ENCODE data around the gene LITAF.
A peak's percentile ranks its signal among the peaks of the same experiment; 100 is the strongest.

The LITAF gene

DNA sequence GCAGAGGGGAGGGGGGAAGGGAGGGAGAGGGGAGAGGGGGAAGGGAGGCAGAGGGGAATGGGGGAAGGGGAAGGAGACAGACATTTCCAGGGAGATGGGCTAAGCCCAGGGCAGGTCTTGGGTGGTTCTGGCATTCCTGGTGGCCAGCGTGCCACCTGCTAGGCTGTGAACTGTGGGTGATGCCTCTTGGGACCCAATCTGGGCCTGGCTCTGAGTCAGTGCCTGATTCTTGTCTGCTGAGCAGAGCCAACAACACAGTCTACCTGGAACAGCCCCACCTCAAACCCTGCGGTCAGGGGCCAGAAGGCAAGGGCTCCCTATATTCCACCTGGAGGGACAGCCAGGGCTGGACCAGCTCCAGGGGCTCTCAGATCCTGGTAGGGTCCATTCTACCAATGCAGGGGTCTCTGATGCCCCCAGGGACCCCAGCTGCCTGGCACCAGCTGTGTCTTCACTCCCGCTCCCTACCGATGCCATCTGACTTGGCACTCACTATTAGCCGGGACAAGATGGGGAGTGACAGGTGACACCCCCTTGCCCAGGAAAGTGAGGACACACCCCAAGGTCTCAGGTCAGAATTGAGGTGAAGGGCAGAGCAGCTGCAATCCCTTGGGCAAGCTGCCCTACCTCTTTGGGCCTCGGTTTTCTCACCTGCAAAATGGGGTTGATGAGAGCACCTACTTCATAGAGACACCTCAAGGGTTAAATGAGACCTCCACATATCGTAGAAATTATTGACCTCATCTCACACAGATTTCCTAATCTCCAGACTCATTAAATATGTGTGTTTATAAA lies 87.2 kb downstream of the LITAF start:
- no peak for DNase-seq (ENCODE audit: low read depth, low spot score)
- H3K4me3 ChIP-seq (ENCODE audit: low read depth, low read length), result no peak overlapping the region
- in situ Hi-C loops (cut with HindIII; ENCODE audit: low sequenced_read_pairs), result no loop called here
- TF ChIP-seq, protein P1, sequence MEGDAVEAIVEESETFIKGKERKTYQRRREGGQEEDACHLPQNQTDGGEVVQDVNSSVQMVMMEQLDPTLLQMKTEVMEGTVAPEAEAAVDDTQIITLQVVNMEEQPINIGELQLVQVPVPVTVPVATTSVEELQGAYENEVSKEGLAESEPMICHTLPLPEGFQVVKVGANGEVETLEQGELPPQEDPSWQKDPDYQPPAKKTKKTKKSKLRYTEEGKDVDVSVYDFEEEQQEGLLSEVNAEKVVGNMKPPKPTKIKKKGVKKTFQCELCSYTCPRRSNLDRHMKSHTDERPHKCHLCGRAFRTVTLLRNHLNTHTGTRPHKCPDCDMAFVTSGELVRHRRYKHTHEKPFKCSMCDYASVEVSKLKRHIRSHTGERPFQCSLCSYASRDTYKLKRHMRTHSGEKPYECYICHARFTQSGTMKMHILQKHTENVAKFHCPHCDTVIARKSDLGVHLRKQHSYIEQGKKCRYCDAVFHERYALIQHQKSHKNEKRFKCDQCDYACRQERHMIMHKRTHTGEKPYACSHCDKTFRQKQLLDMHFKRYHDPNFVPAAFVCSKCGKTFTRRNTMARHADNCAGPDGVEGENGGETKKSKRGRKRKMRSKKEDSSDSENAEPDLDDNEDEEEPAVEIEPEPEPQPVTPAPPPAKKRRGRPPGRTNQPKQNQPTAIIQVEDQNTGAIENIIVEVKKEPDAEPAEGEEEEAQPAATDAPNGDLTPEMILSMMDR (IDR thresholded peaks at IDR 0.05; ENCODE audit: low read depth, low read length), result no peak

DNA sequence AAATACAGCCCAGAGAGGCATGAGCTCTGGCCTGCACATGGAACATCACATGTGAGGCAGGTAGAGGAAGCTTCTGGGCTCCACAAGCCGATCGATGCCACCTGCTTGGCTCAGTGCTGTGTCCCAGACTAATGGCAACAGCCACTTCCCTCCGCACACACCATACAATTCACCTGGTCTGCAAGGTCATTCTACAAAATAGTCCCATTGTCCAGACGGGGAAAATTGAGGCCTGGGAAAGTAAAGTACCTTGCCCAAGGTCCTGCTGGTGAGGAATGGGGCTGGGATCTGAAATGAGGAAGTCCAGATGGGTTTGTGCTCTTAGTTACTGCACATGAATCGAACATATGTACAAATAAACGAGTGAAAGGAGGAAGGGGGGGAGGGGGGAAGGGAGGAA lies 88.0 kb downstream of the LITAF start:
- H3K4me3 ChIP-seq (ENCODE audit: low read depth, low read length), result no peak overlapping the region
- no peak for DNase-seq (ENCODE audit: low read depth, low spot score)
- TF ChIP-seq, protein P1 (IDR thresholded peaks at IDR 0.05; ENCODE audit: low read depth, low read length), result no peak
- in situ Hi-C loops (cut with HindIII; ENCODE audit: low sequenced_read_pairs), result no loop called here

DNA sequence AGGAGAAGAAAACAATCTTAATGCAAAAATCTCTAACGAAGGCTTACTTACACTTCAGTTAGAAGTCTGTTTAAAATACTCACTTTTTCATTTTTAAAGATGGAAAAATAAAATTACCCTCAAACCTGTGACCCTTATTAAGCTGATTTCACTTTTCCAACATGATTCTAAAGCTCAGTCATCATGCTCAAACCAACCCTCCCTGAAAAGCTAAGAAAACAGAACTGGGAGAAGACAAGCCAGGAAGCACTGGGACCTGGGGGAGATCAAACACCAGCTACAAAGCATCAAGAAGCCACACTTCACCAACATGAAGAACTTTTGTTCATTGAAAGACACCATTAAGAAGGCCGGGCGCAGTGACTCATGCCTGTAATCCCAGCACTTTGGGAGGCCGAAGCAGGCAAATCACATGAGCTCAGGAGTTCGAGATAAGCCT lies 88.8 kb downstream of the LITAF start:
- DNase-seq (ENCODE audit: low read depth, low spot score), result peak; percentile 72
- no peak overlapping the region for H3K4me3 ChIP-seq (ENCODE audit: low read depth, low read length)
- in situ Hi-C loops (cut with HindIII; ENCODE audit: low sequenced_read_pairs), result no loop called here
- TF ChIP-seq, protein P1 (IDR thresholded peaks at IDR 0.05; ENCODE audit: low read depth, low read length), result no peak

Measured in astrocyte of the spinal cord (primary cell).